Measurements from ENCODE around the gene FSIP1. TPM values are rescaled to one million over a fixed set of nuclear protein-coding genes. Genes with fewer than 3 reads are reported as not detected.

FSIP1 gene
- total and polyA plus RNA-seq, 9 of the 15 experiments (the other 6 are each of a cell fraction or from before 2014, with no cell fraction given): 0.07 to 0.51 (median 0.29) TPM

DNA sequence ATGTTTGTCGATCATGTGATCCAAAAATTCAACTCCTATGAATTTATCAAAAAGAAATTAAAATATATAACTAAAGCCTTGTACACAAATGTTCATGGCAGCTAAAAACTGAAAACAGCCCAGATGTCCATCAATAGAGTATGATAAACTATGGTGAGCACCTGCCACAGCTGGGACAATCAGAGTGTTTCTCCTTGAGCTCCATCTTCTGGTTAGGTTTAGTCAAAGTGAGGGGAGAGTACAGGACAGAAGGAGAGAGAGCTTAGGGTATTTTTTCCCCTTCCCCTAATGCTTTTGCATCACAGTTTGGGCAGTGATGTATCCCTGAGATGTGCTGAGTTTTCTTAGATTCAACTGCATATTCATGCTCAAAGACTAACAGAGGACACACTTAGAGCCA, 65.5 kb downstream of the FSIP1 start:
- Histone ChIP-seq H3K79me2 (ENCODE audit: control insufficient read depth, insufficient read depth, low read length) (no peaks in the 10 kb centered on the region), H2AFZ (ENCODE audit: low read depth, low read length) (no peak overlapping the region), H4K20me1 (replicated peaks; ENCODE audit: control insufficient read depth, insufficient read depth, low read length) (no peaks in the 10 kb centered on the region), H3K4me1 (replicated peaks in 1 of 2; ENCODE audit: control insufficient read depth in 2 of 2, insufficient read depth in 2 of 2, low read length in 2 of 2) (no peaks in the 10 kb centered on the region; a peak in 1 of 5 replicates), H3K9me3 (replicated peaks; ENCODE audit: control insufficient read depth, insufficient read depth, low read depth, low read length) (no peaks in the 10 kb centered on the region), H3K27me3 (ENCODE audit: control insufficient read depth in 2 of 2, insufficient read depth in 2 of 2, low read length in 2 of 2) (no peaks in the 10 kb centered on the region), H3K27ac (ENCODE audit: extremely low read depth, low read depth, low read length) (no peak overlapping the region), H3K9ac (ENCODE audit: insufficient read depth in 1 of 2, low read depth in 2 of 2, low read length in 2 of 2) (no peak overlapping the region), H3K9me1 (ENCODE audit: control insufficient read depth, insufficient read depth, low read length) (no peaks in the 10 kb centered on the region), H3K36me3 (ENCODE audit: control insufficient read depth, insufficient read depth, low read length) (no peaks in the 10 kb centered on the region), H3K4me3 (no peak overlapping the region), H3K4me2 (ENCODE audit: insufficient read depth, low read length) (no peak overlapping the region)
- ATAC-seq: peak; percentile 77; the same call in 2 of the 3 replicates
- no peak for DNase-seq (ENCODE audit: extremely low read depth in 1 of 4, low spot score in 3 of 4)
- no TSS peak for BruUV-seq (replicated peaks)
- CTCF ChIA-PET (ENCODE audit: low intra/inter-chr PET ratio): interaction anchor here (2.0 kb wide), 1 partner anchor 31 kb away, joined by 7 read pairs; no protein-coding TSS in a partner anchor
- POLR2A ChIA-PET: interaction anchor here (1.3 to 1.4 kb wide), 2 partner anchors 8 to 10 kb away, joined by 4 to 6 read pairs; no protein-coding TSS in a partner anchor
- FAIRE-seq: peak; percentile 15
- 73% methylated on average over 1 of the region's 1 CpG for WGBS (ENCODE audit: insufficient coverage, low coverage, missing lambda C conversion rate)
- intact Hi-C loops (cut with micrococcal nuclease) (loop anchor here (1.0 kb wide), 1 partner anchor 31 kb away; no protein-coding TSS in a partner anchor), in situ Hi-C loops (cut with MboI) (no loop called here)
- TF ChIP-seq, protein P1, sequence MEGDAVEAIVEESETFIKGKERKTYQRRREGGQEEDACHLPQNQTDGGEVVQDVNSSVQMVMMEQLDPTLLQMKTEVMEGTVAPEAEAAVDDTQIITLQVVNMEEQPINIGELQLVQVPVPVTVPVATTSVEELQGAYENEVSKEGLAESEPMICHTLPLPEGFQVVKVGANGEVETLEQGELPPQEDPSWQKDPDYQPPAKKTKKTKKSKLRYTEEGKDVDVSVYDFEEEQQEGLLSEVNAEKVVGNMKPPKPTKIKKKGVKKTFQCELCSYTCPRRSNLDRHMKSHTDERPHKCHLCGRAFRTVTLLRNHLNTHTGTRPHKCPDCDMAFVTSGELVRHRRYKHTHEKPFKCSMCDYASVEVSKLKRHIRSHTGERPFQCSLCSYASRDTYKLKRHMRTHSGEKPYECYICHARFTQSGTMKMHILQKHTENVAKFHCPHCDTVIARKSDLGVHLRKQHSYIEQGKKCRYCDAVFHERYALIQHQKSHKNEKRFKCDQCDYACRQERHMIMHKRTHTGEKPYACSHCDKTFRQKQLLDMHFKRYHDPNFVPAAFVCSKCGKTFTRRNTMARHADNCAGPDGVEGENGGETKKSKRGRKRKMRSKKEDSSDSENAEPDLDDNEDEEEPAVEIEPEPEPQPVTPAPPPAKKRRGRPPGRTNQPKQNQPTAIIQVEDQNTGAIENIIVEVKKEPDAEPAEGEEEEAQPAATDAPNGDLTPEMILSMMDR (IDR thresholded peaks at IDR 0.05 in 2 of 3, conservative IDR thresholded peaks at IDR 0.05 in 1 of 3; ENCODE audit: insufficient read depth in 2 of 3, low read depth in 1 of 3, low read length in 3 of 3): peak; percentile 13 to 23 (median 15); a peak in 2 of 6 replicates
- TF ChIP-seq, protein P2, sequence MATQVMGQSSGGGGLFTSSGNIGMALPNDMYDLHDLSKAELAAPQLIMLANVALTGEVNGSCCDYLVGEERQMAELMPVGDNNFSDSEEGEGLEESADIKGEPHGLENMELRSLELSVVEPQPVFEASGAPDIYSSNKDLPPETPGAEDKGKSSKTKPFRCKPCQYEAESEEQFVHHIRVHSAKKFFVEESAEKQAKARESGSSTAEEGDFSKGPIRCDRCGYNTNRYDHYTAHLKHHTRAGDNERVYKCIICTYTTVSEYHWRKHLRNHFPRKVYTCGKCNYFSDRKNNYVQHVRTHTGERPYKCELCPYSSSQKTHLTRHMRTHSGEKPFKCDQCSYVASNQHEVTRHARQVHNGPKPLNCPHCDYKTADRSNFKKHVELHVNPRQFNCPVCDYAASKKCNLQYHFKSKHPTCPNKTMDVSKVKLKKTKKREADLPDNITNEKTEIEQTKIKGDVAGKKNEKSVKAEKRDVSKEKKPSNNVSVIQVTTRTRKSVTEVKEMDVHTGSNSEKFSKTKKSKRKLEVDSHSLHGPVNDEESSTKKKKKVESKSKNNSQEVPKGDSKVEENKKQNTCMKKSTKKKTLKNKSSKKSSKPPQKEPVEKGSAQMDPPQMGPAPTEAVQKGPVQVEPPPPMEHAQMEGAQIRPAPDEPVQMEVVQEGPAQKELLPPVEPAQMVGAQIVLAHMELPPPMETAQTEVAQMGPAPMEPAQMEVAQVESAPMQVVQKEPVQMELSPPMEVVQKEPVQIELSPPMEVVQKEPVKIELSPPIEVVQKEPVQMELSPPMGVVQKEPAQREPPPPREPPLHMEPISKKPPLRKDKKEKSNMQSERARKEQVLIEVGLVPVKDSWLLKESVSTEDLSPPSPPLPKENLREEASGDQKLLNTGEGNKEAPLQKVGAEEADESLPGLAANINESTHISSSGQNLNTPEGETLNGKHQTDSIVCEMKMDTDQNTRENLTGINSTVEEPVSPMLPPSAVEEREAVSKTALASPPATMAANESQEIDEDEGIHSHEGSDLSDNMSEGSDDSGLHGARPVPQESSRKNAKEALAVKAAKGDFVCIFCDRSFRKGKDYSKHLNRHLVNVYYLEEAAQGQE (IDR thresholded peaks at IDR 0.05; ENCODE audit: borderline replicate concordance): peak; percentile 41; the same call in 1 of the 2 replicates
- TF ChIP-seq, protein P2 (CRISPR knock-in tag; IDR thresholded peaks at IDR 0.05; ENCODE audit: low read depth): no peak
- TF ChIP-seq, protein P3, sequence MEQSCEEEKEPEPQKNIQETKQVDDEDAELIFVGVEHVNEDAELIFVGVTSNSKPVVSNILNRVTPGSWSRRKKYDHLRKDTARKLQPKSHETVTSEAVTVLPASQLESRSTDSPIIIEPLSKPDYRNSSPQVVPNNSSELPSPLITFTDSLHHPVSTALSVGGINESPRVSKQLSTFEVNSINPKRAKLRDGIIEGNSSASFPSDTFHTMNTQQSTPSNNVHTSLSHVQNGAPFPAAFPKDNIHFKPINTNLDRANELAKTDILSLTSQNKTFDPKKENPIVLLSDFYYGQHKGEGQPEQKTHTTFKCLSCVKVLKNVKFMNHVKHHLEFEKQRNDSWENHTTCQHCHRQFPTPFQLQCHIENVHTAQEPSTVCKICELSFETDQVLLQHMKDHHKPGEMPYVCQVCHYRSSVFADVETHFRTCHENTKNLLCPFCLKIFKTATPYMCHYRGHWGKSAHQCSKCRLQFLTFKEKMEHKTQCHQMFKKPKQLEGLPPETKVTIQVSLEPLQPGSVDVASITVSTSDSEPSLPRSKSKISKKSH (CRISPR knock-in tag; IDR thresholded peaks at IDR 0.05): no peak
- TF ChIP-seq, protein P4, sequence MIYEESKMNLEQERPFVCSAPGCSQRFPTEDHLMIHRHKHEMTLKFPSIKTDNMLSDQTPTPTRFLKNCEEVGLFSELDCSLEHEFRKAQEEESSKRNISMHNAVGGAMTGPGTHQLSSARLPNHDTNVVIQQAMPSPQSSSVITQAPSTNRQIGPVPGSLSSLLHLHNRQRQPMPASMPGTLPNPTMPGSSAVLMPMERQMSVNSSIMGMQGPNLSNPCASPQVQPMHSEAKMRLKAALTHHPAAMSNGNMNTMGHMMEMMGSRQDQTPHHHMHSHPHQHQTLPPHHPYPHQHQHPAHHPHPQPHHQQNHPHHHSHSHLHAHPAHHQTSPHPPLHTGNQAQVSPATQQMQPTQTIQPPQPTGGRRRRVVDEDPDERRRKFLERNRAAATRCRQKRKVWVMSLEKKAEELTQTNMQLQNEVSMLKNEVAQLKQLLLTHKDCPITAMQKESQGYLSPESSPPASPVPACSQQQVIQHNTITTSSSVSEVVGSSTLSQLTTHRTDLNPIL (CRISPR knock-in tag; IDR thresholded peaks at IDR 0.05): no peak
- TF ChIP-seq ZNF263 (CRISPR knock-in tag; IDR thresholded peaks at IDR 0.05; ENCODE audit: borderline replicate concordance): no peak
- no peak for TF ChIP-seq SOX6 (IDR thresholded peaks at IDR 0.05)
- TF ChIP-seq ZNF589 (CRISPR knock-in tag; IDR thresholded peaks at IDR 0.05; ENCODE audit: low read depth): no peak

Measured in K562 (cell line).